Psoas muscle (tissue), 8 donors: ENCODE data around the gene DHX38. TPM values are rescaled to one million over a fixed set of nuclear protein-coding genes. Genes with fewer than 3 reads are reported as not detected.

ENCODE experiments used
- ATAC-seq, 4 donors: fragments of 200-7000 bp; cut with Tn5 transposase; one replicate each; pipeline ENCODE4 v1.9.1; 2020; ENCODE audit warnings: moderate library complexity in 3 of 4, mild to moderate bottlenecking in 2 of 4
- DNase-seq, 2 donors: peaks; one replicate each; pipeline ENCODE4 v3.0.0-alpha.2; 2020
- H3K27ac ChIP-seq: fragments of 200-600 bp; one replicate; pipeline ENCODE4 v1.8.0; 2022
- H3K27me3 ChIP-seq, 3 donors: fragments of 200-600 bp in 1 of 3; one replicate each; pipeline versions ENCODE4 v1.6.1 to v1.8.0; 2013 to 2022; ENCODE audit warnings: low read length in 2 of 3, mild to moderate bottlenecking in 2 of 3, moderate library complexity in 1 of 3; ENCODE audit not compliant: insufficient read depth in 3 of 3
- H3K36me3 ChIP-seq, 2 donors: fragments of 200-600 bp in 1 of 2; one replicate each; pipeline versions ENCODE4 v1.6.1 to v1.8.0; 2013 to 2022; ENCODE audit warnings: low read depth in 1 of 2, mild to moderate bottlenecking in 1 of 2, moderate library complexity in 1 of 2; ENCODE audit not compliant: insufficient read depth in 1 of 2
- H3K4me1 ChIP-seq: fragments of 200-600 bp; one replicate; pipeline ENCODE4 v1.8.0; 2022
- H3K4me3 ChIP-seq: fragments of 200-600 bp; one replicate; pipeline ENCODE4 v1.8.0; 2022; ENCODE audit warnings: mild to moderate bottlenecking
- H3K9me3 ChIP-seq: fragments of 200-600 bp; one replicate; pipeline ENCODE4 v1.8.0; 2022
- CTCF ChIP-seq: fragments of 200-600 bp; IDR thresholded peaks from one replicate; pipeline ENCODE4 v1.8.0; 2022; ENCODE audit warnings: antibody characterized with exemption
- WGBS, 3 donors: extraction: QIAGEN DNeasy Blood & Tissue Kit; methylation state at CpG; one replicate each; pipeline versions ENCODE4 v1.1.6 to v1.1.7; 2013; 5-methylcytosine and 5-hydroxymethylcytosine counted together
- intact Hi-C, 2 donors: fragments of 100-400 bp; cut with DNase I; formaldehyde crosslinking; loops; one replicate each; pipeline versions ENCODE4 v1.11.0 to v1.14.2; 2022
- polyA plus RNA-seq, 3 donors: library from polyadenylated mRNA; stranded (reverse); fragments of 200-250 nt; gene quantifications; one replicate each; pipeline ENCODE4 v1.2.3, GENCODE V29; 2013
- total RNA-seq, 4 donors: library from RNA; stranded (reverse); fragmentation: NEBNext Ultra II Directional in 2 of 4; extraction: Animal tissue kit (Norgen Biotek cat#: 25700) in 2 of 4; gene quantifications; one replicate each; pipeline versions ENCODE4 v1.2.1 to v1.2.4, GENCODE V29; 2021 to 2023
- donor health status: healthy with polysubstance abuse.
- donor health status: DM: no; HTN: no; CAD: no; lungs with moderate emphysema.
- donor health status: Bipolar disorder and iron deficiency.
- donor health status: healthy.
- donor health status: DM: yes; HTN: yes; CAD: no.
- donor health status: DM: no; HTN: no; CAD: no.
- donor health status: DM: no; HTN: no; CAD: no.
- donor health status: DM: yes; HTN: yes; CAD: no.

Gene DHX38
- total and polyA plus RNA-seq, 7 donors, result 32.8 to 71.9 (median 54.2) TPM

GRCh38 chr16:72123426-72123825 lies 29.8 kb downstream of the DHX38 start:
- WGBS, 3 donors, result 71 to 75% (median 73%) methylated on average over 8 of the region's 8 CpGs
- no peaks in the 10 kb centered on the region for H3K27me3 ChIP-seq
- no peak overlapping the region for H3K27ac ChIP-seq
- intact Hi-C loops, result loop anchor here in 1 of 2 donors (10.0 kb wide), 4 partner anchors 351 to 1911 kb away; no protein-coding TSS in a partner anchor
- DNase-seq (no peak), ATAC-seq (no peak)
- no peaks in the 10 kb centered on the region for H3K36me3 ChIP-seq
- no peak for TF ChIP-seq CTCF
- H3K4me1 ChIP-seq, result no peaks in the 10 kb centered on the region
- H3K4me3 ChIP-seq, result no peak overlapping the region
- no peaks in the 10 kb centered on the region for H3K9me3 ChIP-seq

- no peak for TF ChIP-seq CTCF
These were observed 30.5 kb downstream of the DHX38 start for GRCh38 chr16:72124148-72124547.

GRCh38 chr16:72124761-72125634 lies 31.4 kb downstream of the DHX38 start:
- DNase-seq (peak; percentile 77 to 84), ATAC-seq (peak; percentile 75 to 88 (median 80))
- 36 to 39% (median 39%) methylated on average over 13 of the region's 13 CpGs for WGBS, 3 donors
- H3K4me1 ChIP-seq, result no peaks in the 10 kb centered on the region
- intact Hi-C loops, result loop anchor here in 1 of 2 donors (10.0 kb wide), 4 partner anchors 350 to 1910 kb away; no protein-coding TSS in a partner anchor
- peak; percentile 72 for TF ChIP-seq CTCF
- H3K4me3 ChIP-seq, result no peak overlapping the region
- no peaks in the 10 kb centered on the region for H3K27me3 ChIP-seq
- no peaks in the 10 kb centered on the region for H3K9me3 ChIP-seq
- H3K36me3 ChIP-seq, result no peaks in the 10 kb centered on the region
- no peak overlapping the region for H3K27ac ChIP-seq

More at GRCh38 chr16:72124148-72124547, 30.5 kb downstream of the DHX38 start:
- H3K4me3 ChIP-seq, result no peak overlapping the region
- H3K27ac ChIP-seq, result no peak overlapping the region
- 78 to 100% (median 94%) methylated on average over 3 of the region's 3 CpGs for WGBS, 3 donors
- H3K27me3 ChIP-seq, result no peaks in the 10 kb centered on the region
- H3K4me1 ChIP-seq, result no peaks in the 10 kb centered on the region
- no peaks in the 10 kb centered on the region for H3K36me3 ChIP-seq
- H3K9me3 ChIP-seq, result no peaks in the 10 kb centered on the region
- DNase-seq (no peak), ATAC-seq (no peak)
- intact Hi-C loops, result loop anchor here in 1 of 2 donors (10.0 kb wide), 4 partner anchors 351 to 1911 kb away; no protein-coding TSS in a partner anchor

GRCh38 chr16:72125635-72126428 lies 32.2 kb downstream of the DHX38 start:
- Histone ChIP-seq H3K27me3 (no peaks in the 10 kb centered on the region), H3K27ac (no peak overlapping the region), H3K4me1 (no peaks in the 10 kb centered on the region), H3K4me3 (no peak overlapping the region), H3K9me3 (no peaks in the 10 kb centered on the region), H3K36me3 (no peaks in the 10 kb centered on the region)
- DNase-seq (no peak), ATAC-seq (no peak)
- 78 to 80% (median 80%) methylated on average over 9 of the region's 9 CpGs for WGBS, 3 donors
- no peak for TF ChIP-seq CTCF
- intact Hi-C loops, result loop anchor here in 1 of 2 donors (10.0 kb wide), 4 partner anchors 349 to 1909 kb away; no protein-coding TSS in a partner anchor
